Ovary (tissue), 3 donors: ENCODE measurements around the gene EXOSC10.

Experiments used
- EP300 ChIP-seq: sonication (generic); formaldehyde crosslinking; IDR thresholded peaks from one replicate; pipeline ENCODE4 v1.6.1; 2017; ENCODE audit warnings: antibody characterized with exemption
- POLR2A ChIP-seq: fragments of 450-650 bp; IDR thresholded peaks from one replicate; pipeline ENCODE4 v1.6.1; 2017; ENCODE audit warnings: antibody characterized with exemption, mild to moderate bottlenecking, moderate library complexity
- TF ChIP-seq, protein P1 (sequence below), 3 donors: fragments of 450-650 bp in 2 of 3; fragments of 200-600 bp in 1 of 3; IDR thresholded peaks; one replicate each; pipeline versions ENCODE4 v1.5.1 to v1.8.0; 2016 to 2022; ENCODE audit warnings: antibody characterized with exemption in 3 of 3, mild to moderate bottlenecking in 1 of 3
- donor health status: DM: no; HTN: no; CAD: no.

DNA sequence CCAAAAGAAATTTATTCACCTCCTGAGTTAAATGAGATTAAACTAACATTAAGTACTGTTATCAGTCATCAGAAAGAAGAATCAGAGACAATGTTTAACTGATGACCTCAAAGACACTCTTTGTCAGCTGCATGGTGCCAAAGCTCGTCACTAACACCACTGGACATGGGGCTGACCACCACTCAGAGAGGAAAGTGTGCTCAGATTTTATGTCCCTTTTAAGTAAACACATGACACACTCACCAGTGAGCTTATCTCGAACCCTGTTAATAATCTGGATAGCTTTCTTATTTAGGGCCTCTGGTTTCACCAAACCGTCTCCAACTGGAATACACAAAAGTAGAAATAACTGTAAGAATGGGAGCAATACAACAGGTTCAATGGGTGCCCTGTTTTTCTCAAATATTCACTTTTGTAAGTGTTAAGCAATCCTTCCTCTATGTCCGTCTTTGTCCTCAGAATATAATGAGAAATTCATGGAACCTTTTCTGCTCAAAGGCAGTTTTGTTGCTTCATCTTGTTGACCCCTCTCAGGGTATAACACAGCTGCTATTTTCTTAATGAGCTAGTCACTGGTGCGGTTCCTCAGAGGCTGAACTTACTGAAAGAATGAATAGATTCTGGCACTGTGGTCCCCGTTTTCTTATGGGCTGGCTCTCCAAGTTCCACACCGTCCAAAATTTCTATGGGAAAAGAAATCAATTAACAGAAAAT is 9.5 kb upstream of the EXOSC10 start:
- TF ChIP-seq, protein P1, sequence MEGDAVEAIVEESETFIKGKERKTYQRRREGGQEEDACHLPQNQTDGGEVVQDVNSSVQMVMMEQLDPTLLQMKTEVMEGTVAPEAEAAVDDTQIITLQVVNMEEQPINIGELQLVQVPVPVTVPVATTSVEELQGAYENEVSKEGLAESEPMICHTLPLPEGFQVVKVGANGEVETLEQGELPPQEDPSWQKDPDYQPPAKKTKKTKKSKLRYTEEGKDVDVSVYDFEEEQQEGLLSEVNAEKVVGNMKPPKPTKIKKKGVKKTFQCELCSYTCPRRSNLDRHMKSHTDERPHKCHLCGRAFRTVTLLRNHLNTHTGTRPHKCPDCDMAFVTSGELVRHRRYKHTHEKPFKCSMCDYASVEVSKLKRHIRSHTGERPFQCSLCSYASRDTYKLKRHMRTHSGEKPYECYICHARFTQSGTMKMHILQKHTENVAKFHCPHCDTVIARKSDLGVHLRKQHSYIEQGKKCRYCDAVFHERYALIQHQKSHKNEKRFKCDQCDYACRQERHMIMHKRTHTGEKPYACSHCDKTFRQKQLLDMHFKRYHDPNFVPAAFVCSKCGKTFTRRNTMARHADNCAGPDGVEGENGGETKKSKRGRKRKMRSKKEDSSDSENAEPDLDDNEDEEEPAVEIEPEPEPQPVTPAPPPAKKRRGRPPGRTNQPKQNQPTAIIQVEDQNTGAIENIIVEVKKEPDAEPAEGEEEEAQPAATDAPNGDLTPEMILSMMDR (IDR thresholded peaks at IDR 0.05), result no peak
- no peak for TF ChIP-seq EP300
- no peak for TF ChIP-seq POLR2A
